ENCODE data around the gene PDZD8. TPM values are rescaled to one million over a fixed set of nuclear protein-coding genes. Genes with fewer than 3 reads are reported as not detected.

The PDZD8 gene
- total RNA-seq (10 to 100 TPM; 17.5 to 25.9 (median 24.4) TPM), polyA plus RNA-seq (3.7 TPM)
- long read RNA-seq, donor 1, full-length matches to known transcripts: 31 of 38 reads
- long read RNA-seq, donor 1, partial matches to known transcripts: 1 of 38 reads
- long read RNA-seq, donor 1, other reads (novel, unspliced or antisense): 6 of 38 reads
- long read RNA-seq, donor 2, full-length matches to known transcripts: 9 of 9 reads
- long read RNA-seq, donor 2, partial matches to known transcripts: 0 of 9 reads
- long read RNA-seq, donor 2, other reads (novel, unspliced or antisense): 0 of 9 reads
- long read RNA-seq, donor 3, full-length matches to known transcripts: 9 of 24 reads
- long read RNA-seq, donor 3, partial matches to known transcripts: 0 of 24 reads
- long read RNA-seq, donor 3, other reads (novel, unspliced or antisense): 15 of 24 reads
- long read RNA-seq, donor 4, full-length matches to known transcripts: 6 of 9 reads
- long read RNA-seq, donor 4, partial matches to known transcripts: 0 of 9 reads
- long read RNA-seq, donor 4, other reads (novel, unspliced or antisense): 3 of 9 reads

GRCh38 chr10:117375360-117376178 lies at the start of gene PDZD8:
TSS of gene PDZD8 (minus strand) at chr10:117375440. CDS start at chr10:117375227, 213 bp downstream.
- peak within 1 kb of the TSS; percentile 83 for H3K4me3 ChIP-seq (ENCODE audit: low read length)
- H3K4me1 ChIP-seq (ENCODE audit: control insufficient read depth, insufficient read depth, low read length): peaks cover 2% of the 10 kb centered on the region
- H3K9me3 ChIP-seq (ENCODE audit: control insufficient read depth, low read length): no peaks in the 10 kb centered on the region
- intact Hi-C loops (cut with DNase I): no loop called here
- peak within 1 kb of the TSS; percentile 88 for H3K27ac ChIP-seq (ENCODE audit: low read length)
- peak; percentile 97 to 98 for ATAC-seq
- WGBS: under 1% methylated on average over 103 of the region's 103 CpGs
- H3K27me3 ChIP-seq (ENCODE audit: control insufficient read depth, insufficient read depth): no peaks in the 10 kb centered on the region
- DNase-seq: peak; percentile 96 to 99 (median 99)

GRCh38 chr10:117424171-117424570 lies 48.9 kb upstream of the PDZD8 start:
- ATAC-seq (no peak), DNase-seq (no peak)
- H3K4me3 ChIP-seq (ENCODE audit: low read length): no peak overlapping the region
- no peaks in the 10 kb centered on the region for H3K4me1 ChIP-seq (ENCODE audit: control insufficient read depth, insufficient read depth, low read length)
- H3K9me3 ChIP-seq (ENCODE audit: control insufficient read depth, low read length): no peaks in the 10 kb centered on the region
- intact Hi-C loops (cut with DNase I): no loop called here
- WGBS: 87% methylated on average over 6 of the region's 6 CpGs
- no peak overlapping the region for H3K27ac ChIP-seq (ENCODE audit: low read length)
- no peaks in the 10 kb centered on the region for H3K27me3 ChIP-seq (ENCODE audit: control insufficient read depth, insufficient read depth)

GRCh38 chr10:117421985-117422384 lies 46.7 kb upstream of the PDZD8 start:
- 77% methylated on average over 5 of the region's 5 CpGs for WGBS
- no peak overlapping the region for H3K4me3 ChIP-seq (ENCODE audit: low read length)
- intact Hi-C loops (cut with DNase I): no loop called here
- ATAC-seq (no peak), DNase-seq (no peak)
- no peaks in the 10 kb centered on the region for H3K9me3 ChIP-seq (ENCODE audit: control insufficient read depth, low read length)
- no peak overlapping the region for H3K27ac ChIP-seq (ENCODE audit: low read length)
- H3K4me1 ChIP-seq (ENCODE audit: control insufficient read depth, insufficient read depth, low read length): no peaks in the 10 kb centered on the region
- H3K27me3 ChIP-seq (ENCODE audit: control insufficient read depth, insufficient read depth): no peaks in the 10 kb centered on the region

GRCh38 chr10:117420768-117421167 lies 45.5 kb upstream of the PDZD8 start:
- 91% methylated on average over 5 of the region's 5 CpGs for whole genome bisulfite sequencing
- ATAC-seq (no peak), DNase-seq (no peak)
- intact Hi-C loops (cut with DNase I): no loop called here
- Histone ChIP-seq H3K4me1 (ENCODE audit: control insufficient read depth, insufficient read depth, low read length) (no peaks in the 10 kb centered on the region), H3K4me3 (ENCODE audit: low read length) (no peak overlapping the region), H3K27me3 (ENCODE audit: control insufficient read depth, insufficient read depth) (no peaks in the 10 kb centered on the region), H3K27ac (ENCODE audit: low read length) (no peak overlapping the region), H3K9me3 (ENCODE audit: control insufficient read depth, low read length) (no peaks in the 10 kb centered on the region)

- no peak overlapping the region for H3K27ac ChIP-seq (ENCODE audit: low read length)
- WGBS: 69% methylated on average over 5 of the region's 5 CpGs
- intact Hi-C loops (cut with DNase I): no loop called here
- no peaks in the 10 kb centered on the region for H3K27me3 ChIP-seq (ENCODE audit: control insufficient read depth, insufficient read depth)
- H3K4me1 ChIP-seq (ENCODE audit: control insufficient read depth, insufficient read depth, low read length): no peaks in the 10 kb centered on the region
- ATAC-seq (no peak), DNase-seq (no peak)
- H3K4me3 ChIP-seq (ENCODE audit: low read length): no peak overlapping the region
- H3K9me3 ChIP-seq (ENCODE audit: control insufficient read depth, low read length): no peaks in the 10 kb centered on the region
Measured at GRCh38 chr10:117419921-117420320, 44.7 kb upstream of the PDZD8 start.

GRCh38 chr10:117419159-117419558 lies 43.9 kb upstream of the PDZD8 start:
- DNase-seq (no peak), ATAC-seq (no peak)
- WGBS: 63% methylated on average over 2 of the region's 2 CpGs
- no peaks in the 10 kb centered on the region for H3K27me3 ChIP-seq (ENCODE audit: control insufficient read depth, insufficient read depth)
- intact Hi-C loops (cut with DNase I): no loop called here
- no peaks in the 10 kb centered on the region for H3K4me1 ChIP-seq (ENCODE audit: control insufficient read depth, insufficient read depth, low read length)
- no peak overlapping the region for H3K4me3 ChIP-seq (ENCODE audit: low read length)
- H3K9me3 ChIP-seq (ENCODE audit: control insufficient read depth, low read length): no peaks in the 10 kb centered on the region
- H3K27ac ChIP-seq (ENCODE audit: low read length): no peak overlapping the region

- 56% methylated on average over 4 of the region's 4 CpGs for WGBS
- no peaks in the 10 kb centered on the region for H3K4me1 ChIP-seq (ENCODE audit: control insufficient read depth, insufficient read depth, low read length)
- no peaks in the 10 kb centered on the region for H3K27me3 ChIP-seq (ENCODE audit: control insufficient read depth, insufficient read depth)
- H3K27ac ChIP-seq (ENCODE audit: low read length): no peak overlapping the region
- H3K9me3 ChIP-seq (ENCODE audit: control insufficient read depth, low read length): no peaks in the 10 kb centered on the region
- no peak overlapping the region for H3K4me3 ChIP-seq (ENCODE audit: low read length)
- ATAC-seq: no peak
- DNase-seq: no peak
- intact Hi-C loops (cut with DNase I): no loop called here
Measured at GRCh38 chr10:117418121-117418520, 42.9 kb upstream of the PDZD8 start.

GRCh38 chr10:117417196-117417595 lies 42.0 kb upstream of the PDZD8 start:
- intact Hi-C loops (cut with DNase I): no loop called here
- H3K4me3 ChIP-seq (ENCODE audit: low read length): no peak overlapping the region
- WGBS: 44% methylated on average over 3 of the region's 3 CpGs
- ATAC-seq: no peak
- DNase-seq: no peak
- no peaks in the 10 kb centered on the region for H3K4me1 ChIP-seq (ENCODE audit: control insufficient read depth, insufficient read depth, low read length)
- no peaks in the 10 kb centered on the region for H3K27me3 ChIP-seq (ENCODE audit: control insufficient read depth, insufficient read depth)
- no peaks in the 10 kb centered on the region for H3K9me3 ChIP-seq (ENCODE audit: control insufficient read depth, low read length)
- H3K27ac ChIP-seq (ENCODE audit: low read length): no peak overlapping the region

GRCh38 chr10:117413928-117414618 lies 38.8 kb upstream of the PDZD8 start:
- no peaks in the 10 kb centered on the region for H3K27me3 ChIP-seq (ENCODE audit: control insufficient read depth, insufficient read depth)
- H3K27ac ChIP-seq (ENCODE audit: low read length): no peak overlapping the region
- WGBS: 16% methylated on average over 1 of the region's 1 CpG
- H3K4me3 ChIP-seq (ENCODE audit: low read length): no peak overlapping the region
- H3K4me1 ChIP-seq (ENCODE audit: control insufficient read depth, insufficient read depth, low read length): no peaks in the 10 kb centered on the region
- intact Hi-C loops (cut with DNase I): no loop called here
- ATAC-seq (no peak), DNase-seq (no peak)
- H3K9me3 ChIP-seq (ENCODE audit: control insufficient read depth, low read length): no peaks in the 10 kb centered on the region

GRCh38 chr10:117412469-117413010 lies 37.3 kb upstream of the PDZD8 start:
- no peaks in the 10 kb centered on the region for H3K4me1 ChIP-seq (ENCODE audit: control insufficient read depth, insufficient read depth, low read length)
- no peak for DNase-seq
- WGBS: 83% methylated on average over 5 of the region's 5 CpGs
- ATAC-seq: no peak
- intact Hi-C loops (cut with DNase I): no loop called here
- H3K4me3 ChIP-seq (ENCODE audit: low read length): no peak overlapping the region
- no peaks in the 10 kb centered on the region for H3K9me3 ChIP-seq (ENCODE audit: control insufficient read depth, low read length)
- no peaks in the 10 kb centered on the region for H3K27me3 ChIP-seq (ENCODE audit: control insufficient read depth, insufficient read depth)
- no peak overlapping the region for H3K27ac ChIP-seq (ENCODE audit: low read length)

All from right cardiac atrium (tissue), 5 donors.